Upper lobe of left lung (tissue), 4 donors: ENCODE data around the gene PDE5A.

ENCODE experiments used
- CTCF ChIP-seq, 6 experiments: fragments of 450-650 bp in 4 of 6; fragments of 200-600 bp in 2 of 6; sonication (generic) in 2 of 6; IDR thresholded peaks; one replicate each; pipeline ENCODE4 v1.5.1; 2016 to 2019; ENCODE audit warnings: antibody characterized with exemption in 6 of 6
- POLR2A ChIP-seq, 4 donors: fragments of 450-650 bp; IDR thresholded peaks; one replicate each; pipeline ENCODE4 v1.5.1; 2016 to 2017; ENCODE audit warnings: antibody characterized with exemption in 4 of 4, mild to moderate bottlenecking in 2 of 4

GRCh38 chr4:119570401-119570800 is 58.2 kb downstream of the PDE5A start:
- TF ChIP-seq POLR2A (IDR thresholded peaks at IDR 0.05) = no peak
- TF ChIP-seq CTCF (IDR thresholded peaks at IDR 0.05) = no peak
